ENCODE data around the gene NRXN3. TPM values are rescaled to one million over a fixed set of nuclear protein-coding genes. Genes with fewer than 3 reads are reported as not detected.
"Not testable (repeated sequence)": the region's sequence is repeated elsewhere in the genome, so short reads cannot be mapped to it uniquely, and the experiment has no call there.

NRXN3 gene
- total RNA-seq, 1 donor from 2014 or later: 4.1 TPM

GRCh38 chr14:78445275-78445674, 275.1 kb downstream of the NRXN3 start:
- no peak for DNase-seq (ENCODE audit: low spot score)
- intact Hi-C loops (cut with DNase I): no loop called here

DNA sequence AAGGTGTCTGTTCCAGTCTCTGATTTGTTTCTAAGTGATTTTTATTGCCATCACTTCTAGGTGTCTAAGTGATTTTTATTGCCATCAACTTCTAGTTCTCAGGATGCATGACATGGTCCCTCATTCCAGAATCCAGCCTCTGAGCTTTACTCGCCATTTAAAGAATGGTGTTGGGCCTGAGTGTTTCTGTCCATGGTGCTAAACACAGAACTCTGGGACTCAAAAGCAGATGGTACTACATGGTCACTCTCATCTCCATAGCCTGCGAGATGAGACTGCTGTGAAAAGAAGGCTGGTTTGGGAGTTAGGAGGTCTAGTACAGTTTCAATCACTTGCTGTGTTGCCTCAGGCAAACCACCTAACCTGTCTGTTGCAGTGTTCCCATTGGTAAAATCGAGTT, 276.6 kb downstream of the NRXN3 start:
- no peak for DNase-seq (ENCODE audit: low spot score)
- intact Hi-C loops (cut with DNase I): no loop called here

DNA sequence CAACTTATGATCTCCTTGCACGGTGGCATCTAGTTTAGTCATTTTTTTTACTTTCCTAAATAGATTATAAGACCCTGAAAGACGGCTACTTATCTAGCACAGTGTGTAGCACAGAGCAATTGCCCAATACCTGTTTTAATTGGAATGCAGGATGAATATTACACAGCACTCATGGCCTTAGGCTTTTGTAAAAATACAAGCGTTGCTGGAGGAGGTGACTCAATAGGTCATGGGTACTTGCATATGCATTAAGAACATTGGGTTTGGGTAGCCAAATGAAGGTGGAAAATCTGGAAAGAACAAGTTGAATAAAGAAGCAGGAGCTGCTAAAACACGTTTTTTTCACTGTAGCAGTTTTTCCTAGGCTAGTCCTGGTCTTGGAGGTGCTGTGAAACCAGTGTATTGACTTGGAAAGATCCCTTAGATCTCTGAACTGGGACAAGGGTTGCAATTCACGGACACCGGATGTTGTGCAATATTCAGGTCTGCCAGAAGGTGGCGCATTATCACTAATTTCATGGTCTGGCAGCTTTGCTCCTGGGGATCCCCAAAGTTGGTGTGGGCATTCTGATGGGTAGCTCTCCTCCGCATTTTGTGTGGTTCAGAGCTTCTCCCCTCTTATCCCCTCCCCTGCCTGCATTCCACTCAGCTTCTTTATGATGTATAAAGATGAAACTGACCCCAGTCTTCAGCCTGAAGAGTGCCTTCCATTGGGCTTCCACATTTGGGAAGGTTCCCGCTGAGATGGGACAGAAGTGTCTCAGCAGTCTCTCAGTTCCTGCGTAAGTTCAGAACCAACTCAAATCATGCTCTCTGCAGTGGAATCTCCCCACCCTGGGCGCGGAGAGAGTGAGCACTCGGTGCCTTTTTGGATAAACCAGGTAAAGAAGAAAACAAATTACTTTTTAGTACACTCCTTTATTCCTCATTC, 278.3 kb downstream of the NRXN3 start:
- intact Hi-C loops (cut with DNase I): loop anchor here (1.0 kb wide), 1 partner anchor 117 kb away; no protein-coding TSS in a partner anchor
- no peak for DNase-seq (ENCODE audit: low spot score)

DNA sequence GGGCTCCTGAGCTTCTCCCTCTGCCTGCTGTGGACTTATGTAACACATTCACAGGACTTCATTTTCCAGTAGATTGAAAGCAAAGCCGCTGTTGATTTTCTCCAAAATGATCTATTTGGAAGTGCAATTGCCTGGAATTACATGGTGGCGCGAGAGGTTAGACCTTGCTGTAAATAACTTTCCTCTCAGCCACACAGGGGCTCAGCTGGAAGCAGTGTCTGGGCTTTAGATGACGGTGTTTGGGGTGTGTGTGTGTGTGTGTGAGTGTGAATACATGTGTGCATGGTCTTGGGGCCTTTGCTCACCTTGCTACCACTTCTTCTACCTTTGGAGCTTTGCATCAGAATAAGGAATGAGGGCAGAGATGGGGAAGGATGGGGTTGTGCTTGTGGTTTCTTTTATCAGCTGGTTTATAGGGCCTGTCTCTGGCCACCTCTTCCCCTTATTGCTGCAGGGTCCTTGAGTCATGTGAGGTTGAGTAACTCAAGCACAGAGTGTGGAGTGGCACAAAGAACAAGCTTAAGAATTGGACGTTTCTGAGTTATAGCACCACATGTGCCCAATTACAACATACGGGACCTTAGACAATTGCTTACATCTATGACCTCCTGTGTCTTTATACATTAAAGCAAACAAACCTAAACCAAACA, 280.6 kb downstream of the NRXN3 start:
- no peak for DNase-seq (ENCODE audit: low spot score)
- intact Hi-C loops (cut with DNase I): no loop called here

- intact Hi-C loops (cut with DNase I): no loop called here
- no peak for DNase-seq (ENCODE audit: low spot score)
These were observed 281.1 kb downstream of the NRXN3 start for GRCh38 chr14:78451319-78451695.

- intact Hi-C loops (cut with DNase I): no loop called here
- DNase-seq (ENCODE audit: low spot score): no peak
These were observed 285.8 kb downstream of the NRXN3 start for GRCh38 chr14:78455896-78456435.

GRCh38 chr14:78469947-78470346, 299.8 kb downstream of the NRXN3 start:
- intact Hi-C loops (cut with DNase I): no loop called here

GRCh38 chr14:78479127-78479780, 309.1 kb downstream of the NRXN3 start:
- intact Hi-C loops (cut with DNase I): no loop called here

More at GRCh38 chr14:78469947-78470346, 299.8 kb downstream of the NRXN3 start:
- DNase-seq (ENCODE audit: low spot score): no peak

DNA sequence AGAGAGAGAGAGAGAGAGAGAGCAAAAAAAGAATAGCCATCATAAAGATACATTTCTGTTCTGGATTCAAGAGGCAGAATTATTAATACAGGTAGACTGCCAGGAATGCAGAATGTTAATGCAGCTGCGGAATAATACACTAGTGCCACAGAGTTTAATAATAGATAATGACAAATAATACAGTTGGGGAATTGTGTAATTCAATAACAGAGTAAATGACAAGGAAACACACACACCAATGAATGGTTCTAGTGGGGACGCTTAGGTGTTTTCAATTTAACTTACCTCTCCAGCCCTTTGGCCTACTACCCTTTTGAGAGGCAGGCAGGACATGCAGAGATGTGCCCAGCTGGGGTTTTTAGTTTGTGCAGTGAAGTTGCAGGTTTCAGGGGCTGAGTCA, 313.9 kb downstream of the NRXN3 start:
- intact Hi-C loops (cut with DNase I): no loop called here
- no peak for DNase-seq (ENCODE audit: low spot score)

More at GRCh38 chr14:78479127-78479780, 309.1 kb downstream of the NRXN3 start:
- DNase-seq (ENCODE audit: low spot score): no peak

GRCh38 chr14:78486081-78486480, 315.9 kb downstream of the NRXN3 start:
- DNase-seq (ENCODE audit: low spot score): no peak
- intact Hi-C loops (cut with DNase I): no loop called here

- DNase-seq (ENCODE audit: low spot score): no peak
- intact Hi-C loops (cut with DNase I): no loop called here
These were observed 316.4 kb downstream of the NRXN3 start for GRCh38 chr14:78486621-78487020.

DNA sequence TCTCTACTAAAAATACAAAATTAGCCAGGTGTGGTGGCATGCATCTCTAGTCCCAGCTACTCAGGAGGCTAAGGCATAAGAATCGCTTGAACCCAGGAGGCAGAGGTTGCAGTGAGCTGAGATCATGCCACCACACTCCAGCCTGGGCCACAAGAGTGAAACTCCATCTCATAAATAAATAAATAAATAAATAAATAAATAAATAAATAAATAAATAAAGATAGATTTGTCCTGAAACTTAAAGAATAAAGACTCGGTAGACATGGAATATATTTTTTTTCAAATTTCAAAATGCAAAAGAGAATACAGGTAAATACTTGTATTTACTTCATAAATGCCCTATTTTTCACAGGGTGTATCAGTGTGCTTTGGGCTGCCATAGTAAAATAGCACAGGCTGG, 317.4 kb downstream of the NRXN3 start:
- DNase-seq (ENCODE audit: low spot score): not testable (repeated sequence)

DNA sequence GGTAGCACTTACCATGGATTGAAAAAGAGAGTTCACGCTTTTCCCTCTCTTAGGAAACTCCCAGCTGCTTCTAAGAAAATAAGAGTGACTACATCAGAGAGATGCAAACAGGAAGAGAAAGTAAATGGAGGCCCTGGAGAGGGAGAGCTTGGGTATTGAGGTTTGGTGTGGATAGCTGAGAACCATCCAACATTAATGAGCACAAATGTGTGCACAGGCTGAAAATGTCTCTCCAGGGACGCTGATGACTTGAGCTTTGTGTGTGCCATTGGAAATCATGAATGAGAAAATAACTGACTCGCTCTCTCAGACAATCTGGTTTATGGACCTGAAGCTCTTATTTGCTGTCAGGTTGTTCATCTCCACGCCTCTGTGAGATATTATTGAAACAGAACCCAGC, 318.8 kb downstream of the NRXN3 start:
- no peak for DNase-seq (ENCODE audit: low spot score)
- intact Hi-C loops (cut with DNase I): no loop called here

More for the DNA sequence above, 317.4 kb downstream of the NRXN3 start:
- intact Hi-C loops (cut with DNase I): not testable (repeated sequence)

DNA sequence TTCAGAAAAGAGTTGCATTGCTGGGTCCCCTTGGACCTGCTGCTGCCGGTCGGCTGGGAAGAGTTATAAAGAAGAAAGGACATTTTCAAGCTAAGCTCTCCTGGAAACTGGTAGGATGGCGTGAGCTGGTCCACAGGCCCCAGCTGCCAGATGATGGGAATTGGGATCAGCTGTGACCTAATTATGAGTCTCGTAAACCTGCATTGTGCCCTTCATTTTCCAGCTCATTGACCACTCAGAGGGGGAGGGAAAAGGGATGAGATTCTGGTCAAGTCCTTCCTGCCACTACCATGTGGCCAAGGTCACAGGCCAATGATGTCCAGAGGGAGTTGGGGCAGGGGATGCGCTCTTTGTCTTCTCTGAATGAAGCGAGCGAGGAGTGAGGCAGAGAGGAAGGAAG, 320.9 kb downstream of the NRXN3 start:
- no peak for DNase-seq (ENCODE audit: low spot score)
- intact Hi-C loops (cut with DNase I): no loop called here

DNA sequence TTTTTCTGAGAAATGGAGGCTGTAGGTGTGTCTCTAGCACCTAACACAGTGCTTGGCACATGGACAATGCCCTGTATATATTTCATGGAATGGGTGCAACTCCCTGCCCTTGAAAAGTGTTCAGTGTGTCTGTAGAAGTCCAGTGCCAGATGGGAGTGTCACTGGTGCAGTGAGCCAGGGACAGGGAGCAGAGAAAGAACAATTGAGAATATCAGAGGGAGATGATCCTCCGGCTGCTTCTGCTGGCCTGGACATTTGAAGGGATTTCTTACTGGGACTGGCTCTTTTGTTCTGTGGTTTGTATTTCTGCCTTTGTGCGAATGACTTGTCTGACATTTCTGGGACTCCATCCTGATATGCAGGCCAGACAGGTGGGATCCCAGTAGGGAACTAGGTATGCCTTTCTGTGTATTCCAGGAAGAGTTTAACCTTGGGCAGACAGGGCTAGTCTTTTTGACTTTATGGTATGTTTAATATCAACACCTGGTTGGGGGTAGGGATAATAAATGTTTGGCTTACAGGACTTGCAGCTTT, 328.0 kb downstream of the NRXN3 start:
- DNase-seq (ENCODE audit: low spot score): no peak
- intact Hi-C loops (cut with DNase I): no loop called here

DNA sequence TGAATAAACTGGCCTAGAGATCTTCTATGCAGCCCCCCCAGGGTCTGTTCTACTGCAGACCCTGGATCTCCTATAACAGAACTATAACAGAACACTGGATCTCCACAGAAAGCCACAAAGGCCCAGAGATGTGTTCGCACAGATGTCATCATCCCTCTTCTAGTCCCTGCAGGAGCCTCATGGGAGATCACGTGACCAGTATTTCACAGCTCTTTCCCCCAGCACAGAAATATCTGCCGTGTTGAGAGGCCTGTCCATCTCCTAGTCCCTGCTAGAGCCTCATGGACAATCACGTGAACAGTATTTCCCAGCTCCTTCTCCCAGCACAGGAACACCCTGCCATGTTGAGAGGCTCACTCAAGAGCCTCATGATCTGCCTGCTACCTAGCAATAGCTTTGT, 331.7 kb downstream of the NRXN3 start:
- intact Hi-C loops (cut with DNase I): no loop called here
- no peak for DNase-seq (ENCODE audit: low spot score)

DNA sequence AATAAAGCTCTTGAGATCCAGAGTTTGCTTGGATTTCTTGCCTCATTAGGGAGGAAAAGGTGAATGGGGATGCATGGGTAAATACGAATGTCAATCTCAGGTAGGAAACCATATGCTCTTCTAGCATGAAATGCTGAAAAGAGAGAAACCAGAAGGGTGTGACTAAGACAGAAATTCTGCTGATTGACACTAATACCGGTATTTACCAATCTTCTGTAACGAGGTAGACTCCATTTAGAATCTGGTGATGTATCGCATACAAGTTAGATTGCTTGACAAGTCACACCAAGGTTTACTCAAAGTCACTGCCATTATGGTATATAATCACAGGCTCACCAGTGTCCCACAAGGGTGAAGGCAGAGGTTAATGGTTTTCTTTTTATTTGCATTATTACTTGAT, 337.9 kb downstream of the NRXN3 start:
- intact Hi-C loops (cut with DNase I): no loop called here
- no peak for DNase-seq (ENCODE audit: low spot score)

- intact Hi-C loops (cut with DNase I): no loop called here
- no peak for DNase-seq (ENCODE audit: low spot score)
These were observed 339.3 kb downstream of the NRXN3 start for GRCh38 chr14:78509516-78509915.

DNA sequence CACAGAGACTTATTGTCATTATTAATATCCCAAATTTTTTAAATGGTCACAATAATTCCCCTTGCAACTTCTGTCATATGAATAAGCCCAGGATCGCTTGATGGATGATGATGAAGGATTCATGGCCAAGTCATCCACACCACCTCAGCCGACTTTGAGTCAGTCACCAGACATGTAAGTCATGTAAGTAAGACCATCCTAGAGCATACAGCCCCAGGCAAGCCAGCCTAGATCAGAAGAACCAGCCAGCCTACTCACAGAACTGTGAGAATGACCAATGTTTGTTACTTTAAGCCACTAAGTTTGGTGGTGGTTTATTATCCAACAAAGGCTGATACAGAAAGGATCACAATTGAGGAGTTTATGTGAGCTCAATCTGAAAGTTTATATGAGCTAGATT, 341.8 kb downstream of the NRXN3 start:
- intact Hi-C loops (cut with DNase I): no loop called here
- DNase-seq (ENCODE audit: low spot score): no peak

- intact Hi-C loops (cut with DNase I): no loop called here
- no peak for DNase-seq (ENCODE audit: low spot score)
These were observed 349.7 kb downstream of the NRXN3 start for GRCh38 chr14:78519863-78520262.
